ENCODE results near the gene HCFC1R1.

GRCh38 chr16:3012828-3013420 is 10.8 kb downstream of the HCFC1R1 start, which contains the start of gene CLDN9:
- no peak for TF ChIP-seq CTCF (IDR thresholded peaks at IDR 0.05)
- no peak for TF ChIP-seq MEF2A (IDR thresholded peaks at IDR 0.05; ENCODE audit: borderline replicate concordance, low read depth)
- TF ChIP-seq EZH2phosphoT487 (IDR thresholded peaks at IDR 0.05; ENCODE audit: borderline replicate concordance, low read depth) = no peak
- TF ChIP-seq MAX (IDR thresholded peaks at IDR 0.05; ENCODE audit: low read depth) = no peak
- no peak for TF ChIP-seq RAD21 (IDR thresholded peaks at IDR 0.05; ENCODE audit: low read length)
- TF ChIP-seq CHD2 (IDR thresholded peaks at IDR 0.05; ENCODE audit: low read length, partially characterized antibody) = no peak
- TF ChIP-seq POLR2AphosphoS5 (IDR thresholded peaks at IDR 0.05; ENCODE audit: low read depth, low read length) = no peak
- TF ChIP-seq GABPA (IDR thresholded peaks at IDR 0.05; ENCODE audit: low read depth) = no peak
- no peak for TF ChIP-seq FOXM1 (IDR thresholded peaks at IDR 0.05; ENCODE audit: low read depth)
- no peak for TF ChIP-seq USF1 (IDR thresholded peaks at IDR 0.05; ENCODE audit: borderline replicate concordance, low read depth)
- no peak for TF ChIP-seq ELF1 (IDR thresholded peaks at IDR 0.05)
- TF ChIP-seq NFIC (IDR thresholded peaks at IDR 0.05; ENCODE audit: borderline replicate concordance) = no peak
- TF ChIP-seq EP300 (IDR thresholded peaks at IDR 0.05; ENCODE audit: borderline replicate concordance in 1 of 2, low read depth in 1 of 2, low read length in 1 of 2) = no peak
